Ascending aorta (tissue), 2 donors: ENCODE measurements around the gene PSTPIP1. TPM values are rescaled to one million over a fixed set of nuclear protein-coding genes. Genes with fewer than 3 reads are reported as not detected.

Experiments
- DNase-seq, 2 donors: peaks; one replicate each; pipeline ENCODE4 v3.0.0-alpha.2; 2019; ENCODE audit warnings: low spot score in 2 of 2
- H3K27ac ChIP-seq, 2 donors: fragments of 200-600 bp; sonication (generic); one replicate each; pipeline ENCODE4 v1.5.1; 2016 to 2017; ENCODE audit warnings: mild to moderate bottlenecking in 1 of 2
- H3K27me3 ChIP-seq: fragments of 200-600 bp; sonication (generic); one replicate; pipeline ENCODE4 v1.5.1; 2017
- H3K36me3 ChIP-seq, 2 donors: fragments of 200-600 bp; sonication (generic); one replicate each; pipeline ENCODE4 v1.5.1; 2016
- H3K4me1 ChIP-seq, 2 donors: fragments of 200-600 bp; sonication (generic); one replicate each; pipeline ENCODE4 v1.5.1; 2016 to 2017; ENCODE audit warnings: mild to moderate bottlenecking in 1 of 2
- H3K4me3 ChIP-seq, 2 donors: fragments of 200-600 bp; sonication (generic); one replicate each; pipeline ENCODE4 v1.5.1; 2016 to 2017; ENCODE audit warnings: mild to moderate bottlenecking in 1 of 2
- H3K9me3 ChIP-seq, 2 donors: fragments of 200-600 bp; sonication (generic); one replicate each; pipeline ENCODE4 v1.5.1; 2016
- CTCF ChIP-seq, 3 experiments: fragments of 200-600 bp in 2 of 3; fragments of 450-650 bp in 1 of 3; sonication (generic) in 2 of 3; IDR thresholded peaks; one replicate each; pipeline ENCODE4 v1.5.1; 2016 to 2019; ENCODE audit warnings: antibody characterized with exemption in 3 of 3, mild to moderate bottlenecking in 1 of 3, moderate library complexity in 1 of 3
- intact Hi-C: fragments of 100-400 bp; cut with DNase I; formaldehyde crosslinking; loops from one replicate; pipeline ENCODE4 v1.15.1; 2023
- total RNA-seq: library from RNA; depleted of rRNA; stranded (reverse); fragments of >200 nt; gene quantifications from one replicate; pipeline ENCODE4 v1.1.0, GENCODE V29; 2016

Gene PSTPIP1
- total RNA-seq, 1 donor from 2014 or later = 14.6 TPM

GRCh38 chr15:77019521-77020331, 24.8 kb downstream of the PSTPIP1 start:
- Histone ChIP-seq H3K36me3 (peaks cover 2 to 3% of the 10 kb centered on the region in 2 donors), H3K9me3 (no peaks in the 10 kb centered on the region), H3K4me1 (peaks cover 0 to 4% of the 10 kb centered on the region in 2 donors), H3K4me3 (no peak overlapping the region), H3K27ac (no peak overlapping the region), H3K27me3 (no peaks in the 10 kb centered on the region)
- no peak for TF ChIP-seq CTCF (IDR thresholded peaks at IDR 0.05)
- intact Hi-C loops = loop anchor here (5.0 kb wide), 2 partner anchors 77 to 478 kb away; no protein-coding TSS in a partner anchor
- no peak for DNase-seq

GRCh38 chr15:77020348-77021087, 25.6 kb downstream of the PSTPIP1 start:
- no peak for DNase-seq
- intact Hi-C loops = loop anchor here (5.0 kb wide), 2 partner anchors 78 to 477 kb away; no protein-coding TSS in a partner anchor
- H3K4me1 ChIP-seq = peaks cover 0 to 4% of the 10 kb centered on the region in 2 donors
- peaks cover 2 to 3% of the 10 kb centered on the region in 2 donors for H3K36me3 ChIP-seq
- H3K9me3 ChIP-seq = no peaks in the 10 kb centered on the region
- H3K27ac ChIP-seq = no peak overlapping the region
- no peak for TF ChIP-seq CTCF (IDR thresholded peaks at IDR 0.05)
- H3K27me3 ChIP-seq = no peaks in the 10 kb centered on the region
- no peak overlapping the region for H3K4me3 ChIP-seq

GRCh38 chr15:77021088-77021481, 26.2 kb downstream of the PSTPIP1 start:
- intact Hi-C loops = loop anchor here (5.0 kb wide), 2 partner anchors 79 to 476 kb away; no protein-coding TSS in a partner anchor
- no peak for DNase-seq
- no peak for TF ChIP-seq CTCF (IDR thresholded peaks at IDR 0.05)
- no peaks in the 10 kb centered on the region for H3K27me3 ChIP-seq
- no peak overlapping the region for H3K27ac ChIP-seq
- H3K9me3 ChIP-seq = no peaks in the 10 kb centered on the region
- peaks cover 0 to 2% of the 10 kb centered on the region in 2 donors for H3K4me1 ChIP-seq
- peaks cover 2 to 3% of the 10 kb centered on the region in 2 donors for H3K36me3 ChIP-seq
- no peak overlapping the region for H3K4me3 ChIP-seq

- Histone ChIP-seq H3K27ac (peak overlapping the region in 1 of 2 donors; percentile 11), H3K27me3 (no peaks in the 10 kb centered on the region), H3K36me3 (peaks cover 2 to 3% of the 10 kb centered on the region in 2 donors), H3K4me1 (no peaks in the 10 kb centered on the region), H3K4me3 (no peak overlapping the region), H3K9me3 (no peaks in the 10 kb centered on the region)
- no peak for DNase-seq
- no peak for TF ChIP-seq CTCF (IDR thresholded peaks at IDR 0.05)
- intact Hi-C loops = loop anchor here (5.0 kb wide), 2 partner anchors 80 to 475 kb away; no protein-coding TSS in a partner anchor
Observed at GRCh38 chr15:77021803-77022381, 27.0 kb downstream of the PSTPIP1 start.
